GM12872 (cell line): ENCODE data around the gene SIVA1.

Experiments used
- CTCF ChIP-seq: IDR thresholded peaks from 3 replicates; pipeline ENCODE4 v1.5.1; 2011; ENCODE audit warnings: low read depth, mild to moderate bottlenecking, low read length, moderate library complexity; ENCODE audit not compliant: insufficient read depth

The SIVA1 gene

DNA sequence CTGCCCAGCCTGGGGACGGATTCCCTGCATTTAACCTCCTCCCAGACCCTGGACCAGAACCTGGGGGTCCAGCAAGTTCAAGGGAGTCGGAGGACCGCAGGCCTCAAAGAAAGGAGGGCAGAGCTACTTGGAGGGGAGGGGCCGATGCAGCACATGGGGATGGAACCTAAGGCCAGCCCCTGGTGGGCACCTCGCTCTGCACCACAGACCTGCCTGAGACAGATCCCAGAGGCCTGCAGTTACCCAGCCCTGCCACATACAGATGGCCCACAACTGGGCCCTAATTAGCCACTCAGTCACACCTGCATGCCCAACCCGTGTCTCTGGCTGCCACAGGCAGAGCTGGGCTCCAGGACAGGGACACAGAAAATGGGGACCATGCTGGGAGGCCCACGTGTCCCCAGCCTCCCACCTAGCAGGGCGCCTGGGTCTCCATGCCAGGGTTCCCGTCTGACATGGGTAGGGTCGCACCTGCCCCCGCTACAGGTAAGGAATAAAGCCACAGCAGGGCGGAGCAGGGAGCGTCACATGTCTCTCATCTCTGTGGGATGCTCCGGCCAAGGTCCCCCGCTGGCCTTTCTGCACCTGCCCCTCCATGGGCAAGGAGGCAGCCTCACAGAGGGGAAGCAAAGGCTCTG, 25.9 kb downstream of the SIVA1 start:
- no peak for TF ChIP-seq CTCF

DNA sequence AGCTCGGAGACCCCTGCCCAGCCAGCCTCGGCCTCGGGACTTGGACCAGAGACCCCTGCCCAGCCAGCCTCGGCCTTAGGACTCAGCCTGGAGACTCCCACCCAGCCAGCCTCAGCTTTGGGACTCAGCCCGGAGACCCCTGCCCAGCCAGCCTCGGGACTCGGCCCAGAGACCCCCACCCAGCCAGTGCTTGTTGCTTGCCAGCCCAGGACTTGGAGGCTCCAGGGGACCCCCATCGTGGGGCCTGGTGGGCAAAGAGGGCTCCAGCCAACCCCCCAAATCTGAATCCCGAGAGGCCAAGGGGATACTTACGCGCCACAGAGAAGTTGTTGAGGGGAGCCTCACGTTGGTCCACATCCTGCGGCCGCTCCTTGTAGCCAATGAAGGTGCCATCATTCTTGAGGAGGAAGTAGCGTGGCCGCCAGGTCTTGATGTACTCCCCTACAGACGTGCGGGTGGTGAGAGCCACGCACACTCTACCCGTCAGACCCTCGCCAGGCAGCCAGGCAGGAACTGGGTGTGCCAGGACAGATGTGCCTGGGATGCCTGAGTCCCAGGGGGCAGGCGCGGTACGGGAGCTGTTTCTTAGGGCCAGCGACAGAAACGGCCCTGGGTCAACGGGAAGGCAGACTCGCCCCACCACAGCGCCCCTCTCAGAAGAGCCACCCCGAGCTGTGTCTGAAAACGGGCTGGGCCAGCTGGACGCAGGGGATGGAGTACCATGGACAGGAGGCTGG, 27.0 kb downstream of the SIVA1 start:
- no peak for TF ChIP-seq CTCF

GRCh38 chr14:104780513-104781030, 27.6 kb downstream of the SIVA1 start:
- TF ChIP-seq CTCF: no peak

- no peak for TF ChIP-seq CTCF
These were observed 28.5 kb downstream of the SIVA1 start for GRCh38 chr14:104781271-104782077.

GRCh38 chr14:104782086-104782807, 29.3 kb downstream of the SIVA1 start:
- TF ChIP-seq CTCF: no peak

- no peak for TF ChIP-seq CTCF
These were observed 29.8 kb downstream of the SIVA1 start for GRCh38 chr14:104782808-104783139.
